ENCODE results near the gene ZNF570.

GRCh38 chr19:37511186-37511585 is 42.0 kb downstream of the ZNF570 start:
- TF ChIP-seq CTCF (IDR thresholded peaks at IDR 0.05; ENCODE audit: borderline replicate concordance, extremely low read depth, low read length, poor library complexity, severe bottlenecking) (no peak), EZH2 (IDR thresholded peaks at IDR 0.05; ENCODE audit: borderline replicate concordance, low read depth, low read length, severe bottlenecking) (no peak)
